ENCODE results near the gene SLCO2B1. TPM values are rescaled to one million over a fixed set of nuclear protein-coding genes. Genes with fewer than 3 reads are reported as not detected.
"Not testable (repeated sequence)": the region's sequence is repeated elsewhere in the genome, so short reads cannot be mapped to it uniquely, and the experiment has no call there.

SLCO2B1 gene
- 6.0 to 19.5 TPM (median 19.2 TPM) in 3 replicates for total RNA-seq
- long read RNA-seq, partial matches to known transcripts, result 1 of 71 reads
- long read RNA-seq, other reads (novel, unspliced or antisense), result 68 of 71 reads

GRCh38 chr11:75150879-75151278 is at the start of gene SLCO2B1:
Gene SLCO2B1 (plus strand): TSS chr11:75151107. CDS start chr11:75151382, 275 bp downstream.
- no peak for TF ChIP-seq CTCF (IDR thresholded peaks at IDR 0.05)

GRCh38 chr11:75101424-75102128 is 49.3 kb upstream of the SLCO2B1 start:
- no peak for TF ChIP-seq CTCF (IDR thresholded peaks at IDR 0.05)
- H3K4me1 Mint-ChIP-seq (ENCODE audit: low read depth), result peaks cover 28% of the 10 kb centered on the region
- no peak overlapping the region for H3K27ac Mint-ChIP-seq (ENCODE audit: unreplicated experiment)
- peaks cover 3% of the 10 kb centered on the region for H3K27me3 Mint-ChIP-seq (ENCODE audit: low read depth)
- H3K4me3 Mint-ChIP-seq (ENCODE audit: unreplicated experiment), result no peak overlapping the region
- no peak for DNase-seq (ENCODE audit: low spot score)
- no peaks in the 10 kb centered on the region for H3K36me3 Mint-ChIP-seq (ENCODE audit: low read depth)
- peaks cover 6% of the 10 kb centered on the region for H3K9me3 Mint-ChIP-seq (ENCODE audit: low read depth)

More at GRCh38 chr11:75150879-75151278, at the start of gene SLCO2B1:
- H3K4me1 Mint-ChIP-seq (ENCODE audit: low read depth), result peaks cover 4% of the 10 kb centered on the region
- H3K27ac Mint-ChIP-seq (ENCODE audit: unreplicated experiment), result no peak within 1 kb of the TSS
- peaks cover 16% of the 10 kb centered on the region for H3K27me3 Mint-ChIP-seq (ENCODE audit: low read depth)
- H3K4me3 Mint-ChIP-seq (ENCODE audit: unreplicated experiment), result no peak within 1 kb of the TSS
- no peak for DNase-seq (ENCODE audit: low spot score)
- no peaks in the 10 kb centered on the region for H3K36me3 Mint-ChIP-seq (ENCODE audit: low read depth)
- no peaks in the 10 kb centered on the region for H3K9me3 Mint-ChIP-seq (ENCODE audit: low read depth)

GRCh38 chr11:75103380-75104026 is 47.4 kb upstream of the SLCO2B1 start:
- Mint-ChIP-seq H3K4me1 (ENCODE audit: low read depth) (peaks cover 34% of the 10 kb centered on the region), H3K4me3 (ENCODE audit: unreplicated experiment) (no peak overlapping the region), H3K27ac (ENCODE audit: unreplicated experiment) (peak overlapping the region; percentile 75), H3K9me3 (ENCODE audit: low read depth) (peaks cover 6% of the 10 kb centered on the region), H3K27me3 (ENCODE audit: low read depth) (peaks cover 2% of the 10 kb centered on the region), H3K36me3 (ENCODE audit: low read depth) (no peaks in the 10 kb centered on the region)
- no peak for TF ChIP-seq CTCF (IDR thresholded peaks at IDR 0.05)
- DNase-seq (ENCODE audit: low spot score), result no peak

- DNase-seq (ENCODE audit: low spot score), result no peak
- no peak overlapping the region for H3K4me3 Mint-ChIP-seq (ENCODE audit: unreplicated experiment)
- no peak overlapping the region for H3K27ac Mint-ChIP-seq (ENCODE audit: unreplicated experiment)
- H3K4me1 Mint-ChIP-seq (ENCODE audit: low read depth), result peaks cover 33% of the 10 kb centered on the region
- TF ChIP-seq CTCF (IDR thresholded peaks at IDR 0.05), result no peak
- no peaks in the 10 kb centered on the region for H3K36me3 Mint-ChIP-seq (ENCODE audit: low read depth)
- no peaks in the 10 kb centered on the region for H3K27me3 Mint-ChIP-seq (ENCODE audit: low read depth)
- H3K9me3 Mint-ChIP-seq (ENCODE audit: low read depth), result peaks cover 9% of the 10 kb centered on the region
Observed at GRCh38 chr11:75105462-75105925, 45.4 kb upstream of the SLCO2B1 start.

GRCh38 chr11:75105967-75106681 is 44.8 kb upstream of the SLCO2B1 start:
- H3K4me1 Mint-ChIP-seq (ENCODE audit: low read depth), result peaks cover 30% of the 10 kb centered on the region
- not testable (repeated sequence) for H3K36me3 Mint-ChIP-seq (ENCODE audit: low read depth)

More at GRCh38 chr11:75105967-75106681, 44.8 kb upstream of the SLCO2B1 start:
- not testable (repeated sequence) for DNase-seq (ENCODE audit: low spot score); H3K27ac Mint-ChIP-seq (ENCODE audit: unreplicated experiment); H3K27me3 Mint-ChIP-seq (ENCODE audit: low read depth); H3K4me3 Mint-ChIP-seq (ENCODE audit: unreplicated experiment)
- H3K9me3 Mint-ChIP-seq (ENCODE audit: low read depth), result peaks cover 14% of the 10 kb centered on the region

All from chondrocyte (in vitro differentiated cells).